GM23338 (cell line): ENCODE measurements around the gene CRABP1. TPM values are rescaled to one million over a fixed set of nuclear protein-coding genes. Genes with fewer than 3 reads are reported as not detected.
A peak's percentile ranks its signal among the peaks of the same experiment; 100 is the strongest.

Source experiments
- ATAC-seq: fragments of 200-7000 bp; cut with Tn5 transposase; 3 replicates; pipeline ENCODE4 v1.9.1; 2020
- DNase-seq: peaks from one replicate; pipeline ENCODE4 v3.0.0-alpha.2; 2015; ENCODE audit warnings: low spot score
- H2AFZ ChIP-seq: fragments of 200-600 bp; sonication (generic); 2 replicates; pipeline ENCODE4 v1.8.0; 2016; ENCODE audit warnings: antibody characterized with exemption, mild to moderate bottlenecking, moderate library complexity
- H3F3A ChIP-seq: fragments of 200-600 bp; sonication (generic); replicated peaks from 2 replicates; pipeline ENCODE4 v1.8.0; 2017; ENCODE audit warnings: antibody characterized with exemption, mixed run types, low read depth
- H3K27ac ChIP-seq: fragments of 200-600 bp; sonication (generic); 2 replicates; pipeline ENCODE4 v1.6.1; 2016; ENCODE audit warnings: low read depth
- H3K27me3 ChIP-seq: fragments of 200-600 bp; sonication (generic); 2 replicates; pipeline ENCODE4 v1.8.0; 2016; ENCODE audit warnings: mild to moderate bottlenecking, mixed run types, moderate library complexity; ENCODE audit not compliant: insufficient read depth
- H3K36me3 ChIP-seq: fragments of 200-600 bp; sonication (generic); 2 replicates; pipeline ENCODE4 v1.8.0; 2016; ENCODE audit warnings: mild to moderate bottlenecking; ENCODE audit not compliant: insufficient read depth
- H3K4me1 ChIP-seq: fragments of 200-600 bp; sonication (generic); 2 replicates; pipeline ENCODE4 v1.8.0; 2016; ENCODE audit warnings: mild to moderate bottlenecking, moderate library complexity; ENCODE audit not compliant: insufficient read depth
- H3K4me2 ChIP-seq: fragments of 200-600 bp; sonication (generic); 2 replicates; pipeline ENCODE4 v1.7.1; 2017; ENCODE audit warnings: mixed run types
- H3K4me3 ChIP-seq: fragments of 200-600 bp; sonication (generic); 2 replicates; pipeline ENCODE4 v1.6.1; 2016; ENCODE audit warnings: mixed run types
- H3K79me2 ChIP-seq: fragments of 200-600 bp; sonication (generic); replicated peaks from 2 replicates; pipeline ENCODE4 v1.8.0; 2017; ENCODE audit warnings: mild to moderate bottlenecking; ENCODE audit not compliant: insufficient read depth
- H3K9me2 ChIP-seq: fragments of 200-600 bp; sonication (generic); 2 replicates; pipeline ENCODE4 v1.8.0; 2017; ENCODE audit not compliant: insufficient read depth
- H4K20me1 ChIP-seq: fragments of 200-600 bp; sonication (generic); replicated peaks from 2 replicates; pipeline ENCODE4 v1.8.0; 2017; ENCODE audit warnings: mild to moderate bottlenecking; ENCODE audit not compliant: insufficient read depth
- H3K27ac Mint-ChIP-seq: 2 replicates; pipeline ENCODE4 v1.8.0; 2020; ENCODE audit warnings: inconsistent platforms, mild to moderate bottlenecking, moderate library complexity, mixed read lengths
- H3K27me3 Mint-ChIP-seq: 3 replicates; pipeline ENCODE4 v1.8.0; 2022; ENCODE audit warnings: low read depth, mild to moderate bottlenecking, moderate library complexity, mixed read lengths, inconsistent platforms; ENCODE audit not compliant: insufficient read depth, poor library complexity
- H3K36me3 Mint-ChIP-seq: 3 replicates; pipeline ENCODE4 v1.8.0; 2021; ENCODE audit warnings: low read depth, mild to moderate bottlenecking, inconsistent platforms, moderate library complexity, mixed read lengths
- H3K4me1 Mint-ChIP-seq: 3 replicates; pipeline ENCODE4 v1.8.0; 2020; ENCODE audit warnings: mild to moderate bottlenecking, inconsistent platforms, mixed read lengths
- H3K4me3 Mint-ChIP-seq: 3 replicates; pipeline ENCODE4 v1.8.0; 2021; ENCODE audit warnings: moderate library complexity, mild to moderate bottlenecking, inconsistent platforms, mixed read lengths
- H3K9me3 Mint-ChIP-seq: 3 replicates; pipeline ENCODE4 v1.8.0; 2020; ENCODE audit warnings: moderate library complexity, mild to moderate bottlenecking, inconsistent platforms, mixed read lengths
- POLR2AphosphoS5 ChIP-seq: IDR thresholded peaks from 2 replicates; pipeline ENCODE4 v1.6.1; 2016; ENCODE audit warnings: antibody characterized with exemption, low read depth
- REST ChIP-seq: IDR thresholded peaks from one replicate; pipeline ENCODE4 v1.6.1; 2018; ENCODE audit warnings: antibody characterized with exemption; ENCODE audit not compliant: unreplicated experiment
- STAT1 ChIP-seq: IDR thresholded peaks from one replicate; pipeline ENCODE4 v1.6.1; 2016; ENCODE audit warnings: antibody characterized with exemption; ENCODE audit not compliant: unreplicated experiment
- ZNF114 ChIP-seq: fragments of 250-450 bp; sonication (Bioruptor Pico); IDR thresholded peaks from 2 replicates; pipeline ENCODE4 v1.5.0; 2020; ENCODE audit warnings: mild to moderate bottlenecking, moderate library complexity
- ZNF331 ChIP-seq: fragments of 250-450 bp; sonication (Bioruptor Pico); IDR thresholded peaks from 2 replicates; pipeline ENCODE4 v1.5.0; 2020; ENCODE audit warnings: low read depth, mild to moderate bottlenecking, moderate library complexity
- ZNF462 ChIP-seq: fragments of 250-450 bp; sonication (Bioruptor Pico); IDR thresholded peaks from 2 replicates; pipeline ENCODE4 v1.5.0; 2020; ENCODE audit warnings: mild to moderate bottlenecking, moderate library complexity
- polyA plus RNA-seq: library from polyadenylated mRNA; unstranded; fragments of >200 nt; fragmentation: Nextera tagmentation; extraction: Ambion mirVana; gene quantifications from 2 replicates; pipeline ENCODE4 v1.2.1, GENCODE V29; 2016
- total RNA-seq: library from RNA; depleted of rRNA; stranded (reverse); fragments of >200 nt; shearing (Covaris generic); gene quantifications from 2 replicates; pipeline ENCODE4 v1.2.3, GENCODE V29; 2014

The CRABP1 gene
- total and polyA plus RNA-seq, 2 experiments from 2014 or later: 156 to 522 TPM

- TF ChIP-seq ZNF462 (CRISPR knock-in tag): no peak
- TF ChIP-seq POLR2AphosphoS5: no peak
- TF ChIP-seq ZNF331: no peak
Observed at GRCh38 chr15:78335985-78336384, 4.2 kb upstream of the CRABP1 start (continued).

- H3K9me2 ChIP-seq: 0 out of 2 replicates have a peak, but pooled peaks cover 7% of the 10 kb centered on the region
- no peak overlapping the region for H3K27ac ChIP-seq
- DNase-seq (no peak), ATAC-seq (no peak)
- H4K20me1 ChIP-seq: no peaks in the 10 kb centered on the region; the same call in 1 of the 2 replicates
- no peaks in the 10 kb centered on the region for H3K9me3 Mint-ChIP-seq
- peaks cover 15% of the 10 kb centered on the region for H3K4me1 ChIP-seq
- no peak overlapping the region for H3K27ac Mint-ChIP-seq
- no peak overlapping the region for H2AFZ ChIP-seq
- H3K4me2 ChIP-seq: 0 out of 2 replicates have a peak overlapping the region, but pooled peaks have one; percentile 95
- no peak overlapping the region for H3K4me3 ChIP-seq
- peaks cover 28% of the 10 kb centered on the region for H3K4me1 Mint-ChIP-seq
- H3K79me2 ChIP-seq: no peaks in the 10 kb centered on the region; the same call in 1 of the 2 replicates
- peaks cover 28% of the 10 kb centered on the region for H3K27me3 Mint-ChIP-seq
- 0 out of 2 replicates have a peak, but pooled peaks cover 4% of the 10 kb centered on the region for H3F3A ChIP-seq
- H3K27me3 ChIP-seq: peaks cover 38% of the 10 kb centered on the region
- H3K4me3 Mint-ChIP-seq: peak overlapping the region; percentile 83; the same call in 1 of the 3 replicates
- H3K36me3 ChIP-seq: peaks cover 5% of the 10 kb centered on the region; the same call in 1 of the 2 replicates
- H3K36me3 Mint-ChIP-seq: peaks cover 17% of the 10 kb centered on the region
- TF ChIP-seq ZNF114 (CRISPR knock-in tag) (no peak), STAT1 (no peak), REST (no peak), ZNF462 (CRISPR knock-in tag) (no peak)
Observed at GRCh38 chr15:78338781-78339180, 1.4 kb upstream of the CRABP1 start.
